H1 (cell line): ENCODE results near the gene AHSG. TPM values are rescaled to one million over a fixed set of nuclear protein-coding genes. Genes with fewer than 3 reads are reported as not detected.

Experiments used
- CTCF ChIA-PET: fragments of 300-600 bp; sonication (Branson Sonifier 250); formaldehyde crosslinking; loops from one replicate; lab custom pipeline; 2021; ENCODE audit not compliant: partially characterized antibody; lab: Charles Lee
- POLR2A ChIA-PET: fragments of 300-600 bp; sonication (Branson Sonifier 250); formaldehyde crosslinking; loops from one replicate; lab custom pipeline; 2021; ENCODE audit warnings: inconsistent platforms; ENCODE audit not compliant: partially characterized antibody; lab: Charles Lee
- DNase-seq, 2 experiments: peaks; one replicate each; pipeline versions ENCODE4 v3.0.0 to v3.0.0-alpha.2; 2010 to 2022; ENCODE audit warnings: low spot score in 2 of 2, low read depth in 1 of 2, mixed read lengths in 1 of 2
- FAIRE-seq: peaks from 2 replicates; lab custom pipeline; 2011; peaks lifted over from hg19 to GRCh38; lab: Jason Lieb, UNC
- H2AFZ ChIP-seq: 2 replicates; pipeline ENCODE4 v1.8.1; 2012; ENCODE audit warnings: low read length, inconsistent platforms
- H2AK5ac ChIP-seq: 2 replicates; pipeline ENCODE4 v1.6.1; 2013; ENCODE audit warnings: low read depth, low read length
- H2BK120ac ChIP-seq: replicated peaks from 2 replicates; pipeline ENCODE3; 2013; ENCODE audit warnings: low read depth, low read length, inconsistent platforms
- H2BK12ac ChIP-seq: 2 replicates; pipeline ENCODE4 v1.6.1; 2013; ENCODE audit warnings: low read depth, low read length
- H2BK15ac ChIP-seq: 2 replicates; pipeline ENCODE4 v1.6.1; 2013; ENCODE audit warnings: low read length
- H2BK20ac ChIP-seq: 2 replicates; pipeline ENCODE4 v1.6.1; 2013; ENCODE audit warnings: low read length
- H2BK5ac ChIP-seq: 2 replicates; pipeline ENCODE4 v1.6.1; 2013; ENCODE audit warnings: low read depth, low read length
- H3K14ac ChIP-seq: 2 replicates; pipeline ENCODE4 v1.6.1; 2013; ENCODE audit warnings: inconsistent platforms; ENCODE audit not compliant: insufficient read length
- H3K18ac ChIP-seq: 2 replicates; pipeline ENCODE4 v1.6.1; 2013; ENCODE audit warnings: low read length; ENCODE audit errors: extremely low read depth
- H3K23ac ChIP-seq: 2 replicates; pipeline ENCODE4 v1.6.1; 2013; ENCODE audit warnings: inconsistent platforms; ENCODE audit not compliant: insufficient read length
- H3K23me2 ChIP-seq: 2 replicates; pipeline ENCODE4 v1.6.1; 2013; ENCODE audit warnings: low read depth, low read length
- H3K27ac ChIP-seq: 2 replicates; pipeline ENCODE4 v1.6.1; 2011; ENCODE audit warnings: low read depth, low read length, inconsistent platforms
- H3K27me3 ChIP-seq, 4 experiments: replicated peaks in 1 of 4; 1 replicate in 1 of 4; 2 replicates in 3 of 4; pipeline versions ENCODE4 v1.6.1 to v1.8.1; 2011 to 2013; ENCODE audit warnings: low read length in 3 of 4, mild to moderate bottlenecking in 3 of 4, inconsistent platforms in 2 of 4, mixed read lengths in 2 of 4, moderate library complexity in 1 of 4; ENCODE audit not compliant: control insufficient read depth in 3 of 4, insufficient read depth in 3 of 4; ENCODE audit errors: extremely low read depth in 1 of 4
- H3K36me3 ChIP-seq, 4 experiments: 2 replicates each; pipeline versions ENCODE4 v1.6.1 to v1.8.1; 2011 to 2013; ENCODE audit warnings: mild to moderate bottlenecking in 4 of 4, low read length in 3 of 4, moderate library complexity in 2 of 4, control low read depth in 1 of 4, inconsistent platforms in 1 of 4; ENCODE audit not compliant: insufficient read depth in 4 of 4, control insufficient read depth in 2 of 4
- H3K4ac ChIP-seq: replicated peaks from 2 replicates; pipeline ENCODE3; 2013; ENCODE audit warnings: low read length, low read depth, mixed read lengths, inconsistent platforms; ENCODE audit not compliant: insufficient read length
- H3K4me1 ChIP-seq, 4 experiments: replicated peaks in 1 of 4; 1 replicate in 1 of 4; 2 replicates in 3 of 4; pipeline versions ENCODE4 v1.6.1 to v1.8.1; 2011 to 2013; ENCODE audit warnings: low read length in 3 of 4, inconsistent platforms in 2 of 4, mixed read lengths in 1 of 4; ENCODE audit not compliant: insufficient read depth in 4 of 4, control insufficient read depth in 3 of 4
- H3K4me2 ChIP-seq, 2 experiments: 2 replicates each; pipeline versions ENCODE4 v1.6.1 to v1.8.1; 2011 to 2013; ENCODE audit warnings: low read depth in 2 of 2, low read length in 2 of 2, control low read depth in 1 of 2, inconsistent platforms in 1 of 2, mild to moderate bottlenecking in 1 of 2; ENCODE audit not compliant: insufficient read depth in 1 of 2
- H3K4me3 ChIP-seq, 4 experiments: fragments of 200-600, 300-600 bp in 1 of 4; sonication (generic), shearing (Covaris generic), sonication (Bioruptor Twin) in 1 of 4; 2 replicates each; pipeline versions ENCODE4 v1.5.1 to v1.8.1; 2011 to 2016; ENCODE audit warnings: low read length in 4 of 4, low read depth in 3 of 4, control low read depth in 2 of 4, inconsistent platforms in 2 of 4, mild to moderate bottlenecking in 2 of 4, mixed read lengths in 1 of 4, moderate library complexity in 1 of 4; ENCODE audit not compliant: insufficient read depth in 2 of 4; ENCODE audit errors: extremely low read depth in 1 of 4
- H3K56ac ChIP-seq: replicated peaks from 2 replicates; pipeline ENCODE3; 2013; ENCODE audit warnings: low read depth, mild to moderate bottlenecking, mixed read lengths, low read length, inconsistent platforms; ENCODE audit not compliant: insufficient read length
- H3K79me1 ChIP-seq: 2 replicates; pipeline ENCODE4 v1.6.1; 2013; ENCODE audit warnings: low read depth, low read length, control low read depth
- H3K79me2 ChIP-seq, 2 experiments: 2 replicates each; pipeline versions ENCODE4 v1.6.1 to v1.8.1; 2012 to 2013; ENCODE audit warnings: low read length in 2 of 2, mild to moderate bottlenecking in 2 of 2, inconsistent platforms in 1 of 2; ENCODE audit not compliant: insufficient read depth in 2 of 2, control insufficient read depth in 1 of 2
- H3K9ac ChIP-seq, 4 experiments: replicated peaks in 1 of 4; 1 replicate in 1 of 4; 2 replicates in 3 of 4; pipeline versions ENCODE4 v1.6.1 to v1.8.1; 2011 to 2013; ENCODE audit warnings: low read depth in 3 of 4, low read length in 3 of 4, control low read depth in 2 of 4, mild to moderate bottlenecking in 2 of 4, moderate library complexity in 2 of 4, inconsistent platforms in 1 of 4; ENCODE audit errors: extremely low read depth in 1 of 4
- H3K9me3 ChIP-seq, 2 experiments: 2 replicates each; pipeline versions ENCODE4 v1.6.1 to v1.8.1; 2012 to 2013; ENCODE audit warnings: mild to moderate bottlenecking in 2 of 2, moderate library complexity in 2 of 2, control low read depth in 1 of 2, inconsistent platforms in 1 of 2, low read depth in 1 of 2, low read length in 1 of 2, mixed read lengths in 1 of 2; ENCODE audit not compliant: insufficient read depth in 2 of 2
- H4K20me1 ChIP-seq, 2 experiments: replicated peaks in 1 of 2; 2 replicates each; pipeline versions ENCODE3 to v1.8.1; 2011 to 2013; ENCODE audit warnings: inconsistent platforms in 2 of 2, low read length in 2 of 2, mild to moderate bottlenecking in 1 of 2; ENCODE audit not compliant: insufficient read depth in 2 of 2, control insufficient read depth in 1 of 2
- H4K5ac ChIP-seq: 2 replicates; pipeline ENCODE4 v1.6.1; 2013; ENCODE audit warnings: low read length, low read depth, mixed read lengths, inconsistent platforms; ENCODE audit not compliant: insufficient read length
- H4K8ac ChIP-seq: 2 replicates; pipeline ENCODE4 v1.8.0; 2013; ENCODE audit warnings: mild to moderate bottlenecking, moderate library complexity, low read length, inconsistent platforms; ENCODE audit not compliant: insufficient read depth; ENCODE audit errors: extremely low read depth
- H4K91ac ChIP-seq: replicated peaks from 2 replicates; pipeline ENCODE3; 2013; ENCODE audit warnings: low read length, mixed read lengths, inconsistent platforms; ENCODE audit not compliant: insufficient read length
- PHF8 ChIP-seq: fragments of 200-600 bp; sonication (generic); conservative IDR thresholded peaks from 2 replicates; pipeline ENCODE4 v1.7.1; 2012; ENCODE audit warnings: low read depth, mild to moderate bottlenecking, inconsistent platforms, low read length, moderate library complexity
- POU5F1 ChIP-seq: IDR thresholded peaks from 2 replicates; pipeline ENCODE4 v1.6.1; 2011; ENCODE audit warnings: low read depth, mild to moderate bottlenecking, low read length, moderate library complexity
- SP1 ChIP-seq: IDR thresholded peaks from 2 replicates; pipeline ENCODE4 v1.6.1; 2011; ENCODE audit warnings: low read depth, low read length
- TCF12 ChIP-seq: IDR thresholded peaks from 2 replicates; pipeline ENCODE4 v1.6.1; 2011; ENCODE audit warnings: low read depth, mild to moderate bottlenecking, low read length
- WGBS, 2 experiments: shearing (Covaris generic) in 1 of 2; methylation state at CpG; one replicate each; pipeline versions ENCODE4 v1.1.6 to v1.1.7; 2013 to 2015; ENCODE audit warnings: low lambda C conversion rate in 2 of 2, mixed read lengths in 2 of 2, inconsistent platforms in 1 of 2, low coverage in 1 of 2, missing lambda C conversion rate in 1 of 2; ENCODE audit not compliant: insufficient replicate concordance in 2 of 2, insufficient coverage in 1 of 2, insufficient read length in 1 of 2; ENCODE audit errors: extremely low coverage in 1 of 2, missing lambda C conversion rate in 1 of 2; 5-methylcytosine and 5-hydroxymethylcytosine counted together
- long read RNA-seq, 2 experiments: library from RNA in 1 of 2; library from capped mRNA in 1 of 2; stranded (forward); transcript quantifications; one replicate each; pipeline ENCODE4 v2.0.0, GENCODE V29; 2021; ENCODE audit warnings: inconsistent platforms in 1 of 2
- polyA minus RNA-seq, 3 experiments: library from RNA; depleted of rRNA, polyadenylated mRNA; stranded (reverse); fragments of >200 nt; gene quantifications; 1 replicate in 2 of 3; 2 replicates in 1 of 3; pipeline ENCODE4 v1.2.3, GENCODE V29; 2011
- polyA plus RNA-seq, 7 experiments: library from polyadenylated mRNA; depleted of rRNA in 3 of 7; stranded (reverse) in 5 of 7; unstranded in 2 of 7; fragments of >200 nt in 5 of 7; fragments of 200-250 nt in 2 of 7; gene quantifications; 1 replicate in 5 of 7; 2 replicates in 1 of 7; 4 replicates in 1 of 7; pipeline versions ENCODE4 v1.2.1 to v1.2.3, GENCODE V29; 2011 to 2013; ENCODE audit warnings: missing spikeins in 2 of 7, mixed read lengths in 2 of 7
- total RNA-seq: library from RNA; stranded (reverse); fragmentation: NEBNext Ultra II Directional; extraction: Animal tissue kit (Norgen Biotek cat#: 25700); gene quantifications from 2 replicates; pipeline ENCODE4 v1.2.1, GENCODE V29; 2021
- TF ChIP-seq, protein P1 (sequence below): IDR thresholded peaks from 2 replicates; pipeline ENCODE4 v1.6.1; 2011; ENCODE audit warnings: low read length, improper control_type of control experiment

AHSG gene, protein sequence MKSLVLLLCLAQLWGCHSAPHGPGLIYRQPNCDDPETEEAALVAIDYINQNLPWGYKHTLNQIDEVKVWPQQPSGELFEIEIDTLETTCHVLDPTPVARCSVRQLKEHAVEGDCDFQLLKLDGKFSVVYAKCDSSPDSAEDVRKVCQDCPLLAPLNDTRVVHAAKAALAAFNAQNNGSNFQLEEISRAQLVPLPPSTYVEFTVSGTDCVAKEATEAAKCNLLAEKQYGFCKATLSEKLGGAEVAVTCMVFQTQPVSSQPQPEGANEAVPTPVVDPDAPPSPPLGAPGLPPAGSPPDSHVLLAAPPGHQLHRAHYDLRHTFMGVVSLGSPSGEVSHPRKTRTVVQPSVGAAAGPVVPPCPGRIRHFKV
- total RNA-seq: 0.78 and 1.1 TPM in 2 replicates
- 0.68 and 0.86 TPM in 2 replicates for polyA plus RNA-seq (2011; rRNA removed)
- polyA plus RNA-seq (2011; cell fraction: cytosol; rRNA removed): 2.4 TPM
- polyA plus RNA-seq (2011; cell fraction: nucleus; rRNA removed): 0.47 TPM
- polyA plus RNA-seq (2012, experiment 1 of 2): 0.46 to 1.1 TPM (median 0.57 TPM) in 4 replicates
- polyA plus RNA-seq (2012, experiment 2 of 2): 0.46 TPM
- polyA plus RNA-seq (2013, experiment 1 of 2): 0.69 TPM
- polyA plus RNA-seq (2013, experiment 2 of 2): 0.61 TPM
- polyA minus RNA-seq (2011; rRNA and poly(A)+ RNA removed): 0.46 TPM in 1 of 2 replicates, not detected in the other
- 0.66 TPM for polyA minus RNA-seq (2011; cell fraction: cytosol; rRNA and poly(A)+ RNA removed)
- polyA minus RNA-seq (2011; cell fraction: nucleus; rRNA and poly(A)+ RNA removed): 0.50 TPM
- long read RNA-seq, experiment 1, partial matches to known transcripts: 0 of 1 reads
- long read RNA-seq, experiment 1, other reads (novel, unspliced or antisense): 1 of 1 reads
- long read RNA-seq, experiment 2, partial matches to known transcripts: 1 of 1 reads
- long read RNA-seq, experiment 2, other reads (novel, unspliced or antisense): 0 of 1 reads

DNA sequence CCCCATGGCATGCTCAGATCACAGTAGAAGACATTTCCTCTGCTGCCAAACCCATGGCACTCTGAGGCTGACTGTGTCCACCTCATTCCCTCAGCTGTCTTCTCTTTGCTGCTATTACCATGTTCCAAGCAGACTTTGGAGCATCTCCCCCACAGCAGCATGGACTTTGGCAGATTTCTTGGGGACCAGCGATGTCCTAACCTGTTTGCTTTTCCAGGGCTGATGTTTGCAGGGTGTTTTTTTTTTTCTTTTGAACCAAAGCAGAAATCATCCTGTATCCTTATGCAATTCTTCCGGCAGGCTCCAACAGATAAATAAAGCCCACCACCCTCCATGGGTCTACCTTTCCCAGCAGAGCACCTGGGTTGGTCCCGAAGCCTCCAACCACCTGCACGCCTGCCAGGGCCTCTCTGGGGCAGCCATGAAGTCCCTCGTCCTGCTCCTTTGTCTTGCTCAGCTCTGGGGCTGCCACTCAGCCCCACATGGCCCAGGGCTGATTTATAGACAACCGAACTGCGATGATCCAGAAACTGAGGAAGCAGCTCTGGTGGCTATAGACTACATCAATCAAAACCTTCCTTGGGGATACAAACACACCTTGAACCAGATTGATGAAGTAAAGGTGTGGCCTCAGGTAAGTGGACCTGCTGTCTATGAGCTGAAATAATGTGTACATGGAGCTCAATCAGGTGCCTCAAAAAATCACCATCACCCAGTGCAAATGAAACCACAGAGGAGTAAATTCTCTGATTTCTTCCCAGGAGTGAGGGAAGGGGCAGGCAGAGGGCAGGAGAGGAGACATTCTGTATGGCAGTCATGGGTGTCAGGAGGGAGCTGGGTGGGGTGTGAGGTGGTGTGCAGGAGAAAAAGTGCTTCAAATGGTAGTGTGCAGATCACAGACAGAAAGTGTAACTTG, at the start of gene AHSG:
TSS of gene AHSG (plus strand) at position 340 of the 916 bp plus-strand sequence. CDS start at position 422, 82 bp downstream.
- Histone ChIP-seq H2BK12ac (no peak within 1 kb of the TSS; the same call in 1 of the 2 replicates), H3K27ac (no peak within 1 kb of the TSS), H3K36me3 (no peaks in the 10 kb centered on the region), H2BK15ac (0 out of 2 replicates have a peak within 1 kb of the TSS, but pooled peaks have one; percentile 14), H2AFZ (no peak within 1 kb of the TSS), H3K79me2 (no peaks in the 10 kb centered on the region), H3K27me3 (no peaks in the 10 kb centered on the region), H3K79me1 (no peaks in the 10 kb centered on the region), H3K14ac (no peak within 1 kb of the TSS), H3K23ac (no peak within 1 kb of the TSS), H3K9me3 (no peaks in the 10 kb centered on the region), H2AK5ac (no peak within 1 kb of the TSS), H4K8ac (no peak within 1 kb of the TSS; the same call in 1 of the 2 replicates), H3K56ac (no peak within 1 kb of the TSS), H3K18ac (no peak within 1 kb of the TSS), H2BK120ac (no peak within 1 kb of the TSS), H3K4me3 (no peak within 1 kb of the TSS), H3K9ac (no peak within 1 kb of the TSS), H2BK5ac (no peak within 1 kb of the TSS), H4K5ac (no peak within 1 kb of the TSS), H4K91ac (no peak within 1 kb of the TSS), H3K23me2 (no peaks in the 10 kb centered on the region), H3K4me2 (no peak within 1 kb of the TSS), H3K4me1 (peaks cover 0 to 7% (median 6%) of the 10 kb centered on the region in 4 experiments; a peak in 6 of 7 replicates), H4K20me1 (no peaks in the 10 kb centered on the region), H3K4ac (no peak within 1 kb of the TSS), H2BK20ac (no peak within 1 kb of the TSS)
- FAIRE-seq (no peak), DNase-seq (no peak)
- ChIA-PET POLR2A (interaction anchor here (1.7 to 6.2 kb wide), 2 partner anchors 172 to 178 kb away, joined by 4 to 87 read pairs; partner anchors contain the start of gene EIF4A2), CTCF (interaction anchor here (1.0 to 12.9 kb wide), 9 partner anchors 12 to 155 kb away, joined by 3 to 333 read pairs (median 35); no protein-coding TSS in a partner anchor)
- WGBS, 2 experiments: 82% methylated on average over 7 of the region's 7 CpGs; no CpG with 5 or more reads in 1 of the 2 experiments
- TF ChIP-seq PHF8 (no peak), SP1 (no peak), TCF12 (no peak), POU5F1 (no peak)
- TF ChIP-seq, protein P1, sequence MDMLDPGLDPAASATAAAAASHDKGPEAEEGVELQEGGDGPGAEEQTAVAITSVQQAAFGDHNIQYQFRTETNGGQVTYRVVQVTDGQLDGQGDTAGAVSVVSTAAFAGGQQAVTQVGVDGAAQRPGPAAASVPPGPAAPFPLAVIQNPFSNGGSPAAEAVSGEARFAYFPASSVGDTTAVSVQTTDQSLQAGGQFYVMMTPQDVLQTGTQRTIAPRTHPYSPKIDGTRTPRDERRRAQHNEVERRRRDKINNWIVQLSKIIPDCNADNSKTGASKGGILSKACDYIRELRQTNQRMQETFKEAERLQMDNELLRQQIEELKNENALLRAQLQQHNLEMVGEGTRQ: no peak
